Measurements from ENCODE around the gene CRELD1.

The CRELD1 gene

DNA sequence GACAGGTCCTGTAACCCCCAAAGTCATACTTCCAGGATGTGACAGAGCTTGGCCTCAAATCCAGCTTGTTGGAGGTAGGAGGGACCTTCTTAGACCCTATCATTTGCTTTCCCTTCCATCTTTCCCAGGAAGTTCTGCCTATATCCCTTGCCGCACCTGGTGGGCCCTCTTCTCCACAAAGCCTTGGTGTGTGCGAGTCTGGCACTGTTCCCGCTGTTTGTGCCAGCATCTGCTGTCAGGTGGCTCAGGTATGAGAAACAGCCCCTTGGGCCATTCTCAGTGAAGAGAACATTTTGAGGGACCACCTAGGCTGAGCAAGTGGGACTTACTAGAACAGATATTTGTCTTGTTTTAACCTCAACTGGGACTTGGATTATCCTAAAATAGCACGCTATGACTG, 29.7 kb upstream of the CRELD1 start:
- no peak for DNase-seq

DNA sequence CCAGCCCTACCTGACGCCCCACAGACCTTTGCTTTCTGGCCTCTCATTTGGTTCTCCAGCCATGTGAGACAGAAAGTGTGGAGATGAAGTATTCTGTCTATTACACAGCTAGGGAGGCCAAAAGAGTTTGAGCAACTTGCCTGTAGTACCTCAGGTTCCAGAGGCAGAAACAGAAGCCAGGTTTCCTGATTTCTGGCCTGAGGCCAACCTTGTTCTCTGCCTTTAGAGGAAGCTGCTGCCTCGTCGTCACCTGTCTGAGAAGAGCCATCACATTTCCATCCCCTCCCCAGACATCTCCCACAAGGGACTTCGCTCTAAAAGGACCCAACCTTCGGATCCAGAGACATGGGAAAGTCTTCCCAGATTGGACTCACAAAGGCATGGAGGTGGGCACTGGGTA, 27.2 kb upstream of the CRELD1 start:
- no peak for DNase-seq

DNA sequence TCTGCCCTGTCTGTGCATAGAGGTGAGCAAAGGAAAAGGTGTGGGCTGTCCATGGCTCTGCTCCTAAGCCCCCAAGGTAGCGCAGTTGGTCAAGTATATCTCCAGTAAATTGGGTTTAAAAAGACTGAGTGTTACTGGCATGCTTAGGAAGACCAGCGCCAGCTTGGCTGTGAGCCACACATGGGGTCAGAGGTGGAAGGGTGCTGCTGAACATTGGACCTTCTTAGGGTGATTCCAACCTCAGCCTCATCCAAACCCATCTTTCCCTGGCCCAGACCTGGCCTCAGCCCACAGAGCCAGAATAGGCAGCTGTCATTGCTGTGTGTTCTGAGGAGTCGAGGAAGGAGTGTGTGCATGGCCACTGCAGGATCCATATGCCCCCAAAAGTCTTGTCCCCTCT, 25.3 kb upstream of the CRELD1 start:
- DNase-seq = no peak

DNA sequence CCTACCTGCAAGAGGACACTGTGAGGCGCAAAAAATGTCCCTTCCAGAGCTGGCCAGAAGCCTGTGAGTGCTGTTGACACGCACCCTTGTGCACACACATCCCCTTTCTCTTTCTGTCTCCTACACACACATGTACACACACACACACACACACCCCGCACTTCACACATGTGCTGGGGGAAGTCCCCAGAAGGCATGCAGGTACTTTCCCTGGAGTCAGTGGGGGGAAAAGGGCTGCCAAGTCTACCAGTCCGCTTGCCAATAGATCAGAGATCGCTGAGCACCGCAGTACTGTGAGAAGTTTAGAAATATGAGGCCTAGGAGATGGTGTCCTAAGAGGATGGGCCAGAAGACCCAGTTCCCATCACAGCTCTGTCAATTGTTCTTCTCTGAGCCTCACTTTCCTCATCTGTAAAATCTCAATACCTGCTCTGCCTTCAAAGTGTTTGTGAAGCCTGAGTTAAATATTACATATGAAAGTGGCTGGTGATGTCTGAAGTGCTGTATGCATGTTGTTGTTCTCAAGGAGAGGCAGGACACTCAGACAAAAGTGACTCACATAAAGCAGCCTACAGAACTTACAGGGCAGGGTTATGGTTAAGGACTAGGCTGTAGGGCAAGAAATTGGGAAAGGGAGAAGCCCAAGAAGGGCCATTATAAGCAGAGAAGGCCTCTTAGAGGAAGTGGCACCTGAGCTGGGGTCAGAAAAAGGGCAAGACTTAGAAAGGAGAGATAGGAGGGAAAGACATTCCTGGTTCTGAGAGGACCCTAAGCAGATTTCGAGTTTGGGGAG, 24.2 kb upstream of the CRELD1 start:
- no peak for DNase-seq

DNA sequence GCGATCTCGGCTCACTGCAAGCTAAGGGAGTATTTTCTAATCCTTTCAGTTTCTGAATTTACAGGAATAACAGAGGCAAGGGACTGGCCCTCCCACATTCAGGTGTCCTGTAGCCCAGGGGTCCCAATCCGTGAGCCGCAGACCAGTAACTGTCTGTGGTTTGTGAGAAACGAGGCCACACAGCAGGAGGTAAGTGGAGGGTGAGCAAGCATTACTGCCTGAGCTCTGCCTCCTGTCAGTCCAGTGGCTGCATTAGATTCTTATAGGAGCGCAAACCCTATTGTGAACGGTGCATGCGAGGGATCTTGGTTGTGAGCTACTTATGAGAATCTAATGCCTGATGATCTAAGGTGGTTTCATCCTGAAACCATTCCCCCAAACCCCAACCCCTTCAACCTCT, 21.8 kb upstream of the CRELD1 start:
- no peak for DNase-seq

DNA sequence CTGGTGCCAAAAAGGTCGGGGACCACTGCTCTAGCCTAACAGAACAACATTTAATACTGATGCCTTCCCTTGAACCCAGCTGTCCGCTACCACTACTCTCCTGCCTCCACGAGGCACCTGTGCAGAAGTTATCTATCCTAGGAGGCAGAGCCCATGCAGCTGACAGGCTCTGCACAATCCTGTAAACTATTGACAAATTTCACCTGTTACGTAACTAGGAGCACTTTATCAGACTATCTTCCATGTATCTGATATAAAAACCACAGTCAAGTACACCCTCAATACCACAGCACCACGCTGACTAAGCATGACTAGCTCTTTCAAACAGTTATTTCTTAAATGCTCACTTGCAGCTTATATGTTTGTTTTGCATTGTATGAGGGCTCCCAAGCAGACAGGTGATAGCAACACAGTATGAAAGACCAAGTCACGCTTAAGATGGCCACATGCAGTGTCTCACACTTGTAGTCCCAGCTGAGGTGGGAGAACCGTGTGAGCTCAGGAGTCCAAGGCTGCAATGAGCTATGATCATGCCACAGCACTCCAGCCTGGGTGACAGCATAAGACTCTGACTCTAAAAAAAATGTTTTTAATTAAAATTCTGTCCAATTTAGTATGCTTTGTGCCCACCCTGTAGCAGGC, 21.2 kb upstream of the CRELD1 start:
- no peak for DNase-seq

DNA sequence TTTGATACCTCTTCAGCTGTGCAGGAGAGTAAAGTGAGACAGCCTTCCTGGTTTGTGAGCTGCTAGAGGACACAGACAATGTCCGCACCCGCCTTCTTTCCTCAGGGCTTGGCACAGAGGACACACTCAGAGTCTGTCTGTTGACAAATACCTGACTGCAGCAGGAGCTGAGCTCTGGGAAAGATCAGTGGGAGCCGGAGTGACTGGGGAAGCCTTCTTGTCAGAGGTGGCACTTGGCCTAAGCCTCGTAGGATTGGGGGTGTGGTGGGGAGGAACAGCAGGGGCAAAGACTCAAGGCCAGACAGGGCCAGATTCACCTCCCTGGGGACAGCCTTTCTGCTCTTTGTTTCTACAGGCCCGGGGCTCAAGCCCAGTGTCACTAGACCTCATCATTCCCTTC, 20.0 kb upstream of the CRELD1 start:
- DNase-seq = no peak

DNA sequence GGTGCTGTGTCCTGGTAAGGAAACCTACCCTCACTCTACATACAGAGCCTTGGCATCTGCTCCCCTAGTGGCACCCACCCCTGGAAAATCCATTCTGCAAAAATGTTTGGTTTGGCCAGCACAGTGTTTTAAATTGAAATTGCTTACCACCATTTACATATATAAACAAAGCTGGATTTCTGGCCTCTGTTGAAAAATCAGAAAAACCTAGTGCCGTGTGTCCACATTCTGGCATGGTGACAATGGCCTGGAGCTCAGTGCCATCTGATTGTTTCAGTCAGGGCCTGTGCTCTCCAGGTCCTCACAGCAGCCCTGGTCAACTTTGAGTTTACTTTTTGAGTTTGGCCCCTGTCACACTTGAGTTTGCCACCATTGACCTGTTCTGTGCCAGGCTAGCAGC, 19.6 kb upstream of the CRELD1 start:
- DNase-seq = no peak

DNA sequence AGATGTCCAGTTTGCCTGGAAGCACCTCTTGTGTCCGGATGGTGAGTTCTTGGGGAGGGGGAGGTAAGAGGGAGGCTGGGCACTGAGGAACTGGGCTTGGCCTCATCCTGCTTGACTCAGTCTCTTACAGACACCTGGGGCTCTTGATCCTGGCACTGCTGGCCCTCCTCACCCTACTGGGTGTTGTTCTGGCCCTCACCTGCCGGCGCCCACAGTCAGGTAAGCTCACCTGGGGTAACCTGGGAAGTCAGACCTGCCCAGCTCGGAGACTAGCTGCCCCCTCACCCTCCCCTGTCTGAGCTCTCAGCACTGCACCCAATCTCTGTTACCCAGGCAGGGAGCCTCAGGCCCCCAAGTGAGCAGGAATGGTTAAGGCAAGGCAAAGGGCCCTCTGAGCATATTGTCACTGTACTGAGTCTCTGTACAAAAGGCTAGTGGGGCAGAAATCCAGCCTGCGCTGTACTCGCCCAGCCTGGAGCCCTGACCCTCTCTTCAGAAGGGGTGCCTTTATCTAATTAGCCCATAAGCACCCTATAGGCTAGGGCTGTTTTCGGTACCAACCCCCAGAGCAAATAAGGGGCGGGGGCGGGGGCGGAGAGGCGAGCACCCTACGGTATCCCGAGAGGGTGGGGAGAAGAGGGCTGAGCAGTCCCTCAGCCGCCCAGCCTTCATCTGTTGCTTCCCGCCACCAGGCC, 18.9 kb upstream of the CRELD1 start:
- DNase-seq = no peak

DNA sequence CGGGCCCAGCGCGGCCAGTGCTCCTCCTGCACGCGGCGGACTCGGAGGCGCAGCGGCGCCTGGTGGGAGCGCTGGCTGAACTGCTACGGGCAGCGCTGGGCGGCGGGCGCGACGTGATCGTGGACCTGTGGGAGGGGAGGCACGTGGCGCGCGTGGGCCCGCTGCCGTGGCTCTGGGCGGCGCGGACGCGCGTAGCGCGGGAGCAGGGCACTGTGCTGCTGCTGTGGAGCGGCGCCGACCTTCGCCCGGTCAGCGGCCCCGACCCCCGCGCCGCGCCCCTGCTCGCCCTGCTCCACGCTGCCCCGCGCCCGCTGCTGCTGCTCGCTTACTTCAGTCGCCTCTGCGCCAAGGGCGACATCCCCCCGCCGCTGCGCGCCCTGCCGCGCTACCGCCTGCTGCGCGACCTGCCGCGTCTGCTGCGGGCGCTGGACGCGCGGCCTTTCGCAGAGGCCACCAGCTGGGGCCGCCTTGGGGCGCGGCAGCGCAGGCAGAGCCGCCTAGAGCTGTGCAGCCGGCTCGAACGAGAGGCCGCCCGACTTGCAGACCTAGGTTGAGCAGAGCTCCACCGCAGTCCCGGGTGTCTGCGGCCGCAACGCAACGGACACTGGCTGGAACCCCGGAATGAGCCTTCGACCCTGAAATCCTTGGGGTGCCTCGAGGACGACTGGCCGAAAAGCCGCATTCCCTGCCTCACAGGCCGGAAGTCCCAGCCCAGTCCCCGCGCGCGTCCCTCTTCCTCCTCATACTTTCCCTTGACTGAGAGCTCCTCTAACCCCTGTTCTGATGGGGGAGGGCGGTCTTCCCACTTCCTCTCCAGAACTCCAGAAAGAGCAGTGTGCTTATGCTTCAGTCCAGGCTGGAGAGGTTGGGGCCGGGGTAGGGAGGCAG, 18.1 kb upstream of the CRELD1 start:
- DNase-seq = no peak

DNA sequence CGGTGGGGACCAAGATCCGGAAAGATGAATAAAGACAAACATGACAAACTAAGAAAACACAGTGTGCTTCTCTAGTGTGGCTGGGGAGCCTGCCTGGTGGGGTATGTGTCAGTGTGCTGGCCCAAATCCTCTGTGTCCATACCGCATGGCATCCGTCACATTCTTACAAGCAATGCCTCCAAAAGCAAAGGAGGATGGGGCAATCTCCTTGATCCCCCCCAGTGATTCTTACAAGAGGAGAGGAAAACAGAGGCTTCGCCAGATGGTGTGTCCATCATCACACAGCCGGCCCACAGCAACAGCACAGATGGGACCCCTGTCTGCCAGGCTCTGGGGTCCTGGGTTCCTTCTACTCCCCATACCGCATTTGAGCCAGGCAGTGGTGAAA, 17.3 kb upstream of the CRELD1 start:
- no peak for DNase-seq

DNA sequence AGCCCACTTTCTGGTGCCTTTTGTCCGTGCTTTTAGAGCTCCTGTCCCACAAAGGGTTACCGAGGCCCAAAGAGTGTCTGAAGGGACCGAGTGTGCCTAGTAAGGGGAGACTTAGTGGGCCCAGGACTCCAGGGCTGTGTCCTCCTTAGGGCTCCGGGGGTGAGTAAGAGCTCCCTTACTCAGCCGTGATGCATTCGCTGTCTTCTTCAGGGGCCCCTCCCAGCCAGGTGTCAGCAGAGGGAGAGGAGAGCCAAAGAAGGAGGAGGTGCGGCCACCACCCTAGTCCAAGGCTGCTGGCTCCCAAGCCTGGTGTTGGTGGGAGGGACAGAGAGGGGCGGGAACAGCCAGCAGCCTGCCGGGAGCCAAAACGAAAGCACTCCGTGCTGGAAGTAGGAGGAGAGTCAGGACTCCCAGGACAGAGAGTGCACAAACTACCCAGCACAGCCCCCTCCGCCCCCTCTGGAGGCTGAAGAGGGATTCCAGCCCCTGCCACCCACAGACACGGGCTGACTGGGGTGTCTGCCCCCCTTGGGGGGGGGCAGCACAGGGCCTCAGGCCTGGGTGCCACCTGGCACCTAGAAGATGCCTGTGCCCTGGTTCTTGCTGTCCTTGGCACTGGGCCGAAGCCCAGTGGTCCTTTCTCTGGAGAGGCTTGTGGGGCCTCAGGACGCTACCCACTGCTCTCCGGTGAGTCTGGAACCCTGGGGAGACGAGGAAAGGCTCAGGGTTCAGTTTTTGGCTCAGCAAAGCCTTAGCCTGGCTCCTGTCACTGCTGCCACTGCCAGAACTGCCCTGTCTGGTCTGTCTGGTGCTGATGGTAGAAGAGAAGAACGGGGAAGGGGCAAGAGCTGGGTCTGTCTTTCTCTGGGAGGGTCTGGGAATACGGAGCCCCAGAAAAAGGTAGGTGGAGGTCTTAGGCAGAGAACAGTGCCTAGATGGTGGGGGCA, 16.6 kb upstream of the CRELD1 start, which contains the start of gene IL17RC:
TSS of gene IL17RC (plus strand) at position 365 of the 947 bp plus-strand sequence. CDS start at position 583, 218 bp downstream.
- no peak for DNase-seq

DNA sequence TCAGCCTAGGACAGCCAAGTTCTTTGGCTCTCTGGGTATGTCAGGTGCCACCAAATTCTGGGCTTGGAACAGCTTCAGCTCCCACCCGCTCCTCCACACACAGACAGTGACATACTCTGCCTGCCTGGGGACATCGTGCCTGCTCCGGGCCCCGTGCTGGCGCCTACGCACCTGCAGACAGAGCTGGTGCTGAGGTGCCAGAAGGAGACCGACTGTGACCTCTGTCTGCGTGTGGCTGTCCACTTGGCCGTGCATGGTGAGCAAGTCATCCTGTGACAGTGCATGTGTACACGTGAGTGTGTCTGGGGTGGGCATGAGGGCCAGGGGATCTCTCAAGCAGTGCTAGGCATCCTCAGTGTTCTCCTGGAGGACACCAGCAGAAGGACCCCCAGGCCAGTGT, 15.8 kb upstream of the CRELD1 start:
- DNase-seq = no peak

DNA sequence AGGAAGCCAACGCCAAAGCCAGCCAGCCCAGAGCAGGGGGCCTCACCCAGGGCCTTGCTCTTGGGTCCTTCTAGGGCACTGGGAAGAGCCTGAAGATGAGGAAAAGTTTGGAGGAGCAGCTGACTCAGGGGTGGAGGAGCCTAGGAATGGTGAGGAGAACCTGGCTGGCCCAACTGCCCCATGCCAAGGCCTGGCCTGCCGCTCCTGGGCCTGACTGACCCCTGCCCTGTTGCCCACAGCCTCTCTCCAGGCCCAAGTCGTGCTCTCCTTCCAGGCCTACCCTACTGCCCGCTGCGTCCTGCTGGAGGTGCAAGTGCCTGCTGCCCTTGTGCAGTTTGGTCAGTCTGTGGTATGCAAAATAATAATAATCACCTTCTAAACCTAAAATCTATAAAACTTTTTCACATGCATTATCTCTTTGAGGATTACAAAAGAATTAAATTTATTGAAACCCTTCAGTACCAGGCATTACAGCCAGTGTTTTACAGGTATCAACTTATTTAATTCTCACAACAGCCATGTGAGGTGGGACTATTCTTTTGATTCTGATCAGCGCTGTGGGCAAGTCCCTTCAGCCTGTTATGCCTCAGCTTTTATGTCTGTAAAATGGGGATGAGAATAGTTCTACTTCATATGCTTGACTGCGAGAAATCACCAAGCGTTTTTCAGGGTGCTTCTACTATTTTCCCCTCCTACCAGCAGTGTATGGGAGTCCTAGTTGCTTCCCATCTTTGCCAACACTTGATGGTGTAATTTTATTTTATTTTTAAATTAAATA, 15.2 kb upstream of the CRELD1 start:
- no peak for DNase-seq

DNA sequence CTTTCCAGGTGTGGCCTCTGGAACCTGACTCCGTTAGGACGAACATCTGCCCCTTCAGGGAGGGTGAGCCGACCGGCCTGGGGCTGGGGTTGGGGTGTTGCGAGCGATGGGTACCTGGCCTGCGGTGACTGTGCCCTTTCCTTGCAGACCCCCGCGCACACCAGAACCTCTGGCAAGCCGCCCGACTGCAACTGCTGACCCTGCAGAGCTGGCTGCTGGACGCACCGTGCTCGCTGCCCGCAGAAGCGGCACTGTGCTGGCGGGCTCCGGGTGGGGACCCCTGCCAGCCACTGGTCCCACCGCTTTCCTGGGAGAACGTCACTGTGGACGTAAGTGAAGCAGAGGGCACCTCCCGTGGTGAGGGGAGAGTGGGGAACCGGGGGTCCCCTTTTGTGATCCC, 5.5 kb upstream of the CRELD1 start:
- DNase-seq = no peak

DNA sequence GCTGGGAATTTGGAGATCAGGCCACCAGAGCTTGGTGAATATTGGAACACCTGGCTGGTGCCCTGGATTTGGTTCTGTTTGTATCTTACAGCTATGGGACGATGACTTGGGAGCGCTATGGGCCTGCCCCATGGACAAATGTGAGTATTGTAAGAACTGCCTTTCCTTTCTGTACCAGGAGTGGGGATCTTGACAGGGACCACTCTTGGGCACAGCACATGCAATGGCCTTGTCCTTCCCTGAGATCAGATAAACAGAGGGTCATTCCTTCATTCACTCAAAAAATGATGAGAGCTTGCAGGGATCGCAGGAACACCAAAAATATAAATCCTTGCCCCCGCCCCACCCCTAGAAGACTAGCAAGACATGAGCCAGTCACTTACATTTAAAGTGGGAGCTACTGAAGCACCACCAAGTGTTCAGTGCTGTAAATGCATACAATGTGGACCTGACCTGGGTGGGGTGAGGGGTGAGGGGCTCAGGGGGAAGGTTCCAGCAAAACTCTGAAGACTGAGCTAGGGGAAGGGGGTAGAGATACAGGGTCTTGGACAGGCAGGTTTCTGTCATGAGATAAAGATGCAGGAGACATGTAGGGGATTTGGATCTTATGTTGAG, 2.7 kb upstream of the CRELD1 start:
- DNase-seq = no peak

DNA sequence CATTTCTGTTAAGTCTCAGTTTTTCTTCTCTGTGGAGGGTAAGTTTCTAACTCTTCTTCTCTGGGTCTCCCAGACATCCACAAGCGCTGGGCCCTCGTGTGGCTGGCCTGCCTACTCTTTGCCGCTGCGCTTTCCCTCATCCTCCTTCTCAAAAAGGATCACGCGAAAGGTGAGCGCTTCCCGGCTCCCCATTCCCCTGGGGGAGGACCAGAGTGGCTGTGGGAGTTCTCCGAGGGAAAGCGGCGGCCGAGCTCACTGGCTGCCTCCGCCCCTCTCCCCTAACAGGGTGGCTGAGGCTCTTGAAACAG, 1.1 kb upstream of the CRELD1 start:
- DNase-seq = no peak

DNA sequence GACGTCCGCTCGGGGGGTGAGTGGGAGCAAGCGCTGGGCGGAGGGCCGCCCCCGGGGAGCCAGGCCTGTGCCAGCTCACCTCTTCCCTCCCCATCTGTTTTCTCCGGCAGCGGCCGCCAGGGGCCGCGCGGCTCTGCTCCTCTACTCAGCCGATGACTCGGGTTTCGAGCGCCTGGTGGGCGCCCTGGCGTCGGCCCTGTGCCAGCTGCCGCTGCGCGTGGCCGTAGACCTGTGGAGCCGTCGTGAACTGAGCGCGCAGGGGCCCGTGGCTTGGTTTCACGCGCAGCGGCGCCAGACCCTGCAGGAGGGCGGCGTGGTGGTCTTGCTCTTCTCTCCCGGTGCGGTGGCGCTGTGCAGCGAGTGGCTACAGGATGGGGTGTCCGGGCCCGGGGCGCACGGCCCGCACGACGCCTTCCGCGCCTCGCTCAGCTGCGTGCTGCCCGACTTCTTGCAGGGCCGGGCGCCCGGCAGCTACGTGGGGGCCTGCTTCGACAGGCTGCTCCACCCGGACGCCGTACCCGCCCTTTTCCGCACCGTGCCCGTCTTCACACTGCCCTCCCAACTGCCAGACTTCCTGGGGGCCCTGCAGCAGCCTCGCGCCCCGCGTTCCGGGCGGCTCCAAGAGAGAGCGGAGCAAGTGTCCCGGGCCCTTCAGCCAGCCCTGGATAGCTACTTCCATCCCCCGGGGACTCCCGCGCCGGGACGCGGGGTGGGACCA, 632 bp upstream of the CRELD1 start:
- peak; percentile 21 for DNase-seq

DNA sequence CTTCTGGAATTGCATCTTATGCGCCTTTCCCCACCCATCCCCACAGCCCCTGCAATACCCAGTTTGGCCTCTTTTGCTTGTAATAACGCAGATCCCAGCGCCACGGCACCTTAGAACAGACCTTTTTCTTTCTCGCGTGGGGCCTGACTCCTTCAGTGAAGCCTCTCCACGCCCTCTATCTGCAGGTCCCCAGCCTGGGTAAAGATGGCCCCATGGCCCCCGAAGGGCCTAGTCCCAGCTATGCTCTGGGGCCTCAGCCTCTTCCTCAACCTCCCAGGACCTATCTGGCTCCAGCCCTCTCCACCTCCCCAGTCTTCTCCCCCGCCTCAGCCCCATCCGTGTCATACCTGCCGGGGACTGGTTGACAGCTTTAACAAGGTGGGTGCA, 594 bp downstream of the CRELD1 start:
- DNase-seq = no peak

DNA sequence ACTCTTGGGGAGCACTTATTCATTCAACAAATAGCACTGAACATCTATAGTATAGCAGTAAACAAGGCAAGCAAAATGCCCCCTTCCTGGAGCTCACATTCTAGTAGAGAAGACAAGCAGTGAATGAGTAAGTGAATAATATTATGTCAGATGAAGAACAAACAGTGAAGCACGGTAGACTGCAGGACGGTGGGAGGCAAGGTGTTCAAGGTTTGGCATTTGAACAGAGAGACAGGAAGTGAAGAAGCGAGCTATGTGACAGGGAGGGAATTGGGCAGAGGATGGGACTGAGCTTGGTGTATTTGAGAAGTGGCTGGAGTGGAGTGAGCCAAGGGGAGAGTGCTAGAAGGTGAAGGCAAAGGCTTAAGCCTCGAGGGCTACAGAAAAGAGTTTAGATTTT, 1.4 kb downstream of the CRELD1 start:
- DNase-seq = no peak

All from GOT3 (cell line).